K562 (cell line): ENCODE measurements around the gene ADAMTSL2. TPM values are rescaled to one million over a fixed set of nuclear protein-coding genes. Genes with fewer than 3 reads are reported as not detected.

Experiments
- CREB1 ChIP-seq, 2 experiments: sonication (generic) in 1 of 2; formaldehyde crosslinking in 1 of 2; IDR thresholded peaks; 2 replicates each; pipeline versions ENCODE4 v1.6.1 to v1.8.0; 2012 to 2022; ENCODE audit warnings: inconsistent platforms in 1 of 2, mild to moderate bottlenecking in 1 of 2, missing genetic modification reagents in 1 of 2, moderate library complexity in 1 of 2
- CREB3L1 ChIP-seq: fragments of 450-650 bp; IDR thresholded peaks from 2 replicates; pipeline ENCODE4 v1.6.1; 2014; ENCODE audit warnings: low read depth, mild to moderate bottlenecking, moderate library complexity, borderline replicate concordance
- CXXC5 ChIP-seq: fragments of 250-450 bp; sonication (Bioruptor Pico); IDR thresholded peaks from 2 replicates; pipeline ENCODE4 v1.8.0; 2022; ENCODE audit warnings: inconsistent platforms, mild to moderate bottlenecking, moderate library complexity
- DPF2 ChIP-seq: fragments of 450-650 bp; IDR thresholded peaks from 2 replicates; pipeline ENCODE4 v1.6.1; 2016
- FOXO4 ChIP-seq: fragments of 450-650 bp; formaldehyde crosslinking; IDR thresholded peaks from 2 replicates; pipeline ENCODE4 v1.4.0; 2020; ENCODE audit warnings: mild to moderate bottlenecking, moderate library complexity
- HMGN3 ChIP-seq: IDR thresholded peaks from 2 replicates; pipeline ENCODE4 v1.6.1; 2011; ENCODE audit warnings: borderline replicate concordance, low read depth, mild to moderate bottlenecking, mixed read lengths, low read length; ENCODE audit not compliant: insufficient read length; ENCODE audit errors: extremely low read depth
- KAT7 ChIP-seq: sonication (generic); formaldehyde crosslinking; IDR thresholded peaks from 2 replicates; pipeline ENCODE4 v1.8.0; 2022; ENCODE audit warnings: missing genetic modification reagents, mild to moderate bottlenecking, borderline replicate concordance
- NCOR1 ChIP-seq: fragments of 450-650 bp; IDR thresholded peaks from 2 replicates; pipeline ENCODE4 v1.6.1; 2016; ENCODE audit warnings: mild to moderate bottlenecking, moderate library complexity
- PRPF4 ChIP-seq: fragments of 200-400 bp; formaldehyde crosslinking; IDR thresholded peaks from one replicate; pipeline ENCODE4 v1.6.1; 2017; ENCODE audit warnings: low read length, low read depth, mild to moderate bottlenecking; ENCODE audit not compliant: insufficient read depth, poor library complexity, severe bottlenecking
- RBFOX2 ChIP-seq: fragments of 200-400 bp; formaldehyde crosslinking; IDR thresholded peaks from 2 replicates; pipeline ENCODE4 v1.6.1; 2017; ENCODE audit warnings: low read depth, mild to moderate bottlenecking, low read length, moderate library complexity
- SAFB2 ChIP-seq: fragments of 200-400 bp; formaldehyde crosslinking; IDR thresholded peaks from 2 replicates; pipeline ENCODE4 v1.6.1; 2018; ENCODE audit warnings: borderline replicate concordance, low read length, low read depth, moderate library complexity; ENCODE audit not compliant: severe bottlenecking
- SAP30 ChIP-seq: fragments of 200-600 bp; sonication (generic); IDR thresholded peaks from 2 replicates; pipeline ENCODE4 v1.6.1; 2012; ENCODE audit warnings: borderline replicate concordance, low read depth, mild to moderate bottlenecking, moderate library complexity, low read length, control low read depth, inconsistent platforms; ENCODE audit not compliant: insufficient read depth, poor library complexity, severe bottlenecking
- ZNF175 ChIP-seq: fragments of 200-800 bp; sonication (Bioruptor generic); IDR thresholded peaks from 2 replicates; pipeline ENCODE4 v1.6.1; 2016; ENCODE audit warnings: low read depth, mild to moderate bottlenecking, missing genetic modification characterization, missing compliant biosample characterization
- ZNF79 ChIP-seq: fragments of 250-450 bp; sonication (Bioruptor Pico); IDR thresholded peaks from 2 replicates; pipeline ENCODE4 v1.4.0; 2020; ENCODE audit warnings: low read depth, mild to moderate bottlenecking, moderate library complexity
- polyA plus RNA-seq, 8 experiments: library from polyadenylated mRNA; depleted of rRNA in 4 of 8; stranded (reverse) in 5 of 8; unstranded in 3 of 8; fragments of >200 nt; fragmentation: Nextera tagmentation in 2 of 8; fragmentation: Illumina TruSeq in 1 of 8; extraction: Ambion mirVana in 2 of 8; extraction: Trizol in 1 of 8; gene quantifications; 2 replicates each; pipeline versions ENCODE4 v1.2.1 to v1.2.3, GENCODE V29; 2011 to 2014; ENCODE audit warnings: inconsistent platforms in 1 of 8, missing spikeins in 1 of 8
- total RNA-seq, 7 experiments: library from RNA; depleted of rRNA in 6 of 7; stranded (reverse); fragments of >200 nt in 6 of 7; fragmentation: Illumina TruSeq in 2 of 7; extraction: Trizol in 2 of 7; gene quantifications; 2 replicates each; pipeline versions ENCODE4 v1.2.1 to v1.2.3, GENCODE V29; 2011 to 2021; ENCODE audit warnings: low replicate concordance in 1 of 7
- TF ChIP-seq, protein P1 (sequence below): conservative IDR thresholded peaks from 2 replicates; pipeline ENCODE4 v1.6.1; 2011; ENCODE audit warnings: low read depth, mild to moderate bottlenecking, low read length; ENCODE audit not compliant: control insufficient read depth
- TF ChIP-seq, protein P2 (sequence below): fragments of 250-450 bp; sonication (Bioruptor Pico); IDR thresholded peaks from 2 replicates; pipeline ENCODE4 v1.4.0; 2020; ENCODE audit warnings: mild to moderate bottlenecking, moderate library complexity, borderline replicate concordance

ADAMTSL2 gene
- total and polyA plus RNA-seq, 9 of the 15 experiments (the other 6 are each of a cell fraction or from before 2014, with no cell fraction given) = 0.04 TPM; not detected in 8

- TF ChIP-seq CREB1 (IDR thresholded peaks at IDR 0.05) (no peak; the same call in 1 of the 2 replicates), CREB1 (CRISPR knock-in tag; IDR thresholded peaks at IDR 0.05) (peak; percentile 33; the same call in 1 of the 2 replicates), SAFB2 (no peak), CXXC5 (CRISPR knock-in tag) (peak; percentile 77), KAT7 (no peak), ZNF175 (CRISPR knock-in tag) (0 out of 2 replicates have a peak, but pooled peaks have one; percentile 29), HMGN3 (peak; percentile 73), ZNF79 (CRISPR knock-in tag) (no peak), DPF2 (peak; percentile 60; the same call in 1 of the 2 replicates), FOXO4 (CRISPR knock-in tag) (no peak), PRPF4 (no peak), RBFOX2 (0 out of 2 replicates have a peak, but pooled peaks have one; percentile 19), SAP30 (no peak), NCOR1 (peak; percentile 77), CREB3L1 (no peak)
- TF ChIP-seq, protein P1, sequence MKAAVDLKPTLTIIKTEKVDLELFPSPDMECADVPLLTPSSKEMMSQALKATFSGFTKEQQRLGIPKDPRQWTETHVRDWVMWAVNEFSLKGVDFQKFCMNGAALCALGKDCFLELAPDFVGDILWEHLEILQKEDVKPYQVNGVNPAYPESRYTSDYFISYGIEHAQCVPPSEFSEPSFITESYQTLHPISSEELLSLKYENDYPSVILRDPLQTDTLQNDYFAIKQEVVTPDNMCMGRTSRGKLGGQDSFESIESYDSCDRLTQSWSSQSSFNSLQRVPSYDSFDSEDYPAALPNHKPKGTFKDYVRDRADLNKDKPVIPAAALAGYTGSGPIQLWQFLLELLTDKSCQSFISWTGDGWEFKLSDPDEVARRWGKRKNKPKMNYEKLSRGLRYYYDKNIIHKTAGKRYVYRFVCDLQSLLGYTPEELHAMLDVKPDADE = 0 out of 2 replicates have a peak, but pooled peaks have one; percentile 72
- TF ChIP-seq, protein P2, sequence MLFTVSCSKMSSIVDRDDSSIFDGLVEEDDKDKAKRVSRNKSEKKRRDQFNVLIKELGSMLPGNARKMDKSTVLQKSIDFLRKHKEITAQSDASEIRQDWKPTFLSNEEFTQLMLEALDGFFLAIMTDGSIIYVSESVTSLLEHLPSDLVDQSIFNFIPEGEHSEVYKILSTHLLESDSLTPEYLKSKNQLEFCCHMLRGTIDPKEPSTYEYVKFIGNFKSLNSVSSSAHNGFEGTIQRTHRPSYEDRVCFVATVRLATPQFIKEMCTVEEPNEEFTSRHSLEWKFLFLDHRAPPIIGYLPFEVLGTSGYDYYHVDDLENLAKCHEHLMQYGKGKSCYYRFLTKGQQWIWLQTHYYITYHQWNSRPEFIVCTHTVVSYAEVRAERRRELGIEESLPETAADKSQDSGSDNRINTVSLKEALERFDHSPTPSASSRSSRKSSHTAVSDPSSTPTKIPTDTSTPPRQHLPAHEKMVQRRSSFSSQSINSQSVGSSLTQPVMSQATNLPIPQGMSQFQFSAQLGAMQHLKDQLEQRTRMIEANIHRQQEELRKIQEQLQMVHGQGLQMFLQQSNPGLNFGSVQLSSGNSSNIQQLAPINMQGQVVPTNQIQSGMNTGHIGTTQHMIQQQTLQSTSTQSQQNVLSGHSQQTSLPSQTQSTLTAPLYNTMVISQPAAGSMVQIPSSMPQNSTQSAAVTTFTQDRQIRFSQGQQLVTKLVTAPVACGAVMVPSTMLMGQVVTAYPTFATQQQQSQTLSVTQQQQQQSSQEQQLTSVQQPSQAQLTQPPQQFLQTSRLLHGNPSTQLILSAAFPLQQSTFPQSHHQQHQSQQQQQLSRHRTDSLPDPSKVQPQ (CRISPR knock-in tag) = no peak
Measured at GRCh38 chr9:133505901-133506652, 28.4 kb upstream of the ADAMTSL2 start (continued).
